ENCODE measurements around the gene DIAPH1.

DNA sequence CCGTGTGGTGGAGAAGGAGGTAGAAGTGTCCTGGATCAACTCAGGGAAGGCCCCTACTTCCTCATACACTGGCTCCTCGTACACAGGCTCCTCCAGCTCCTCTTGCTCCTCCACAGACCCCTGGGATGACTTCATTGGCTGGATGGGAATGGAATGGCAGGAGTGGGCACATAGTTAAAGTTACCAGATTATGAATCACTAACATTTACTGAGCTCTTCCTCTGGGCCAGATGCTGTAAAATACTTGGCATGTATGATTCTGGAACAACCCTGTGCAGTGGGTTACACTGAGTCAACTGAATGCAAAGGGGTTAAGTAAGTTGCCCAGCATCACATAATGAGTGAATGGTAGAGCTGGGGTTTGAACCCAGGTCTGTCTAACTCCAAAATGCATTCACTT lies 35.5 kb upstream of the DIAPH1 start:
- TF ChIP-seq POLR2A (IDR thresholded peaks at IDR 0.05; ENCODE audit: borderline replicate concordance, extremely low read depth, insufficient read depth, insufficient read length) (no peak), SIN3A (IDR thresholded peaks at IDR 0.05; ENCODE audit: low read depth) (no peak)
- TF ChIP-seq, protein P1, sequence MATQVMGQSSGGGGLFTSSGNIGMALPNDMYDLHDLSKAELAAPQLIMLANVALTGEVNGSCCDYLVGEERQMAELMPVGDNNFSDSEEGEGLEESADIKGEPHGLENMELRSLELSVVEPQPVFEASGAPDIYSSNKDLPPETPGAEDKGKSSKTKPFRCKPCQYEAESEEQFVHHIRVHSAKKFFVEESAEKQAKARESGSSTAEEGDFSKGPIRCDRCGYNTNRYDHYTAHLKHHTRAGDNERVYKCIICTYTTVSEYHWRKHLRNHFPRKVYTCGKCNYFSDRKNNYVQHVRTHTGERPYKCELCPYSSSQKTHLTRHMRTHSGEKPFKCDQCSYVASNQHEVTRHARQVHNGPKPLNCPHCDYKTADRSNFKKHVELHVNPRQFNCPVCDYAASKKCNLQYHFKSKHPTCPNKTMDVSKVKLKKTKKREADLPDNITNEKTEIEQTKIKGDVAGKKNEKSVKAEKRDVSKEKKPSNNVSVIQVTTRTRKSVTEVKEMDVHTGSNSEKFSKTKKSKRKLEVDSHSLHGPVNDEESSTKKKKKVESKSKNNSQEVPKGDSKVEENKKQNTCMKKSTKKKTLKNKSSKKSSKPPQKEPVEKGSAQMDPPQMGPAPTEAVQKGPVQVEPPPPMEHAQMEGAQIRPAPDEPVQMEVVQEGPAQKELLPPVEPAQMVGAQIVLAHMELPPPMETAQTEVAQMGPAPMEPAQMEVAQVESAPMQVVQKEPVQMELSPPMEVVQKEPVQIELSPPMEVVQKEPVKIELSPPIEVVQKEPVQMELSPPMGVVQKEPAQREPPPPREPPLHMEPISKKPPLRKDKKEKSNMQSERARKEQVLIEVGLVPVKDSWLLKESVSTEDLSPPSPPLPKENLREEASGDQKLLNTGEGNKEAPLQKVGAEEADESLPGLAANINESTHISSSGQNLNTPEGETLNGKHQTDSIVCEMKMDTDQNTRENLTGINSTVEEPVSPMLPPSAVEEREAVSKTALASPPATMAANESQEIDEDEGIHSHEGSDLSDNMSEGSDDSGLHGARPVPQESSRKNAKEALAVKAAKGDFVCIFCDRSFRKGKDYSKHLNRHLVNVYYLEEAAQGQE (IDR thresholded peaks at IDR 0.05; ENCODE audit: low read depth): no peak
- TF ChIP-seq, protein P2, sequence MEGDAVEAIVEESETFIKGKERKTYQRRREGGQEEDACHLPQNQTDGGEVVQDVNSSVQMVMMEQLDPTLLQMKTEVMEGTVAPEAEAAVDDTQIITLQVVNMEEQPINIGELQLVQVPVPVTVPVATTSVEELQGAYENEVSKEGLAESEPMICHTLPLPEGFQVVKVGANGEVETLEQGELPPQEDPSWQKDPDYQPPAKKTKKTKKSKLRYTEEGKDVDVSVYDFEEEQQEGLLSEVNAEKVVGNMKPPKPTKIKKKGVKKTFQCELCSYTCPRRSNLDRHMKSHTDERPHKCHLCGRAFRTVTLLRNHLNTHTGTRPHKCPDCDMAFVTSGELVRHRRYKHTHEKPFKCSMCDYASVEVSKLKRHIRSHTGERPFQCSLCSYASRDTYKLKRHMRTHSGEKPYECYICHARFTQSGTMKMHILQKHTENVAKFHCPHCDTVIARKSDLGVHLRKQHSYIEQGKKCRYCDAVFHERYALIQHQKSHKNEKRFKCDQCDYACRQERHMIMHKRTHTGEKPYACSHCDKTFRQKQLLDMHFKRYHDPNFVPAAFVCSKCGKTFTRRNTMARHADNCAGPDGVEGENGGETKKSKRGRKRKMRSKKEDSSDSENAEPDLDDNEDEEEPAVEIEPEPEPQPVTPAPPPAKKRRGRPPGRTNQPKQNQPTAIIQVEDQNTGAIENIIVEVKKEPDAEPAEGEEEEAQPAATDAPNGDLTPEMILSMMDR (IDR thresholded peaks at IDR 0.05 in 2 of 3, conservative IDR thresholded peaks at IDR 0.05 in 1 of 3; ENCODE audit: borderline replicate concordance in 1 of 3, insufficient read depth in 1 of 3, low read depth in 2 of 3, low read length in 2 of 3): no peak

Data from HCT116 (cell line).